ENCODE measurements around the gene CABP5. TPM values are rescaled to one million over a fixed set of nuclear protein-coding genes. Genes with fewer than 3 reads are reported as not detected.

CABP5 gene
- total RNA-seq, 4 donors from 2014 or later = not detected

DNA sequence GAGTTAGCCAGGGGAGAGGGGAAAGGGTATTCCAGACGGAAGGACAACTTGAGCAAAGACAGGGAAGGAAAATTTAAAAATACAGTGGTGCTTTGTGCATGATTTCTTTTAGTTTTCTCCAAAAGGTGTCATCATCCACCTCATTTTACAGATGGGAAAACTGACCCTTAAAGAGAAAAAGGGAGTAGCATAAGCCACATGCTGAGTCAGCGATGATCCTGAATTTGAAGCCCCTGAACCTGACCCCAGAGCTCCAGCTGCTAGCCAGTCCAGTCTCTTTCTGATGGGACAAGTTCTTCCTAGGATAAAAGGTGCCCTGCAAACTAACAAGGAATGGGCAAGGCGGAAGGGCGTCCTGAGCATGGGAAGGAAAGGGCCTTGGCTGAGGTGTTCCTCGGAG, 10.3 kb downstream of the CABP5 start:
- Histone ChIP-seq H3K4me1 (no peaks in the 10 kb centered on the region), H3K27ac (replicated peaks in 1 of 4) (no peak overlapping the region), H3K9me3 (peaks cover 0 to 18% (median 2%) of the 10 kb centered on the region in 4 donors), H3K27me3 (peaks cover 0 to 20% (median 0%) of the 10 kb centered on the region in 4 donors), H3K36me3 (no peaks in the 10 kb centered on the region), H3K4me3 (no peak overlapping the region)
- 73% methylated on average over 5 of the region's 5 CpGs for WGBS
- intact Hi-C loops (cut with DNase I) = no loop called here
- DNase-seq (ENCODE audit: extremely low spot score) = no peak
- TF ChIP-seq, protein P1, sequence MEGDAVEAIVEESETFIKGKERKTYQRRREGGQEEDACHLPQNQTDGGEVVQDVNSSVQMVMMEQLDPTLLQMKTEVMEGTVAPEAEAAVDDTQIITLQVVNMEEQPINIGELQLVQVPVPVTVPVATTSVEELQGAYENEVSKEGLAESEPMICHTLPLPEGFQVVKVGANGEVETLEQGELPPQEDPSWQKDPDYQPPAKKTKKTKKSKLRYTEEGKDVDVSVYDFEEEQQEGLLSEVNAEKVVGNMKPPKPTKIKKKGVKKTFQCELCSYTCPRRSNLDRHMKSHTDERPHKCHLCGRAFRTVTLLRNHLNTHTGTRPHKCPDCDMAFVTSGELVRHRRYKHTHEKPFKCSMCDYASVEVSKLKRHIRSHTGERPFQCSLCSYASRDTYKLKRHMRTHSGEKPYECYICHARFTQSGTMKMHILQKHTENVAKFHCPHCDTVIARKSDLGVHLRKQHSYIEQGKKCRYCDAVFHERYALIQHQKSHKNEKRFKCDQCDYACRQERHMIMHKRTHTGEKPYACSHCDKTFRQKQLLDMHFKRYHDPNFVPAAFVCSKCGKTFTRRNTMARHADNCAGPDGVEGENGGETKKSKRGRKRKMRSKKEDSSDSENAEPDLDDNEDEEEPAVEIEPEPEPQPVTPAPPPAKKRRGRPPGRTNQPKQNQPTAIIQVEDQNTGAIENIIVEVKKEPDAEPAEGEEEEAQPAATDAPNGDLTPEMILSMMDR (IDR thresholded peaks at IDR 0.05) = no peak
- no peak for TF ChIP-seq POLR2A (IDR thresholded peaks at IDR 0.05; ENCODE audit: low read depth)
- no peak for TF ChIP-seq EP300 (IDR thresholded peaks at IDR 0.05)
- no peak for TF ChIP-seq POLR2AphosphoS5 (IDR thresholded peaks at IDR 0.05)

DNA sequence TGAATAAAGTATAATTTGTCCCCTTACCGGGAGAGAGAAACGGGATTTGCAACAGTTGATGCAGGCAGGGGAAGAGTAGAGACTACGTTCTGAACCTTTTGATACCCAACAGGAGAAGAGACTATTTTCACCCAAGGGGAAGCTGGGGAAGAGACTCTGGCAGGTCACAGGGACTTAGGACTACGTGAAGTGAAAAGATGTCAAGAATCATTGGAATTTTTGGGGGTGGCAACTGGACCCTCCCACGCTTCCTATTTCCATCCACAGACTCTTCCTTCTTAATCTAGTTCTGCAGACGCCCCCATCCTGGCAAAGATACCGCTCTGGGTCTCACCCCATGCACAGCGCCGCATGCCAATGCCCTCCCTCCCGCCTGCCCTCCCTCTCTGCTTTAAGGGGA, 13.8 kb downstream of the CABP5 start:
- DNase-seq (ENCODE audit: extremely low spot score) = no peak
- H3K4me3 ChIP-seq = no peak overlapping the region
- intact Hi-C loops (cut with DNase I) = no loop called here
- H3K9me3 ChIP-seq = no peaks in the 10 kb centered on the region
- TF ChIP-seq POLR2A (IDR thresholded peaks at IDR 0.05; ENCODE audit: low read depth) (no peak), POLR2AphosphoS5 (IDR thresholded peaks at IDR 0.05) (no peak), EP300 (IDR thresholded peaks at IDR 0.05) (no peak)
- TF ChIP-seq, protein P1 (IDR thresholded peaks at IDR 0.05) = no peak
- WGBS = 66% methylated on average over 10 of the region's 10 CpGs
- no peaks in the 10 kb centered on the region for H3K4me1 ChIP-seq
- peaks cover 0 to 28% (median 0%) of the 10 kb centered on the region in 4 donors for H3K27me3 ChIP-seq
- H3K36me3 ChIP-seq = no peaks in the 10 kb centered on the region
- no peak overlapping the region for H3K27ac ChIP-seq (replicated peaks in 1 of 4)

DNA sequence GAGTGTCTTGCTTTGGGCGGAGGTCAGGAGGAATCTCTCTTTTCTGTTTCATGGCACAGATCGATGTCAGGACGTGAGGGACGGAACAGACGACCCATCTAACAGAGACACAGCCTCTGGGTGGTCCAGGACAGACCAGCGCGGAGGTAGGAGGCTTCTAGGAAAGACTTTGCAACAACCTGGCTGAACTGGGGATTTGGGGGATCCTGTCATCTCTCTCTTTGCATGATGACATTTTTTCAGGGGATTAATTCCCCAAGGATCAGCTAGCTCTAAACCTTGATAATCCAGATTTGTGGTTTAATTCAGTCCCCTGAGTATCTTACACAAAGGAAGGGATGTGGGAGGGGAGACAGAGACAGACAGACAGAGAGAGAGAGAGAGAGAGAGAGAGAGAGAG, 14.4 kb downstream of the CABP5 start:
- intact Hi-C loops (cut with DNase I) = no loop called here
- H3K27me3 ChIP-seq = peaks cover 0 to 31% (median 0%) of the 10 kb centered on the region in 4 donors
- H3K9me3 ChIP-seq = no peaks in the 10 kb centered on the region
- H3K27ac ChIP-seq (replicated peaks in 1 of 4) = no peak overlapping the region
- H3K4me3 ChIP-seq = no peak overlapping the region
- WGBS = 67% methylated on average over 7 of the region's 7 CpGs
- DNase-seq (ENCODE audit: extremely low spot score) = no peak
- TF ChIP-seq, protein P1 (IDR thresholded peaks at IDR 0.05) = no peak
- TF ChIP-seq EP300 (IDR thresholded peaks at IDR 0.05) (no peak), POLR2A (IDR thresholded peaks at IDR 0.05; ENCODE audit: low read depth) (no peak), POLR2AphosphoS5 (IDR thresholded peaks at IDR 0.05) (no peak)
- no peaks in the 10 kb centered on the region for H3K36me3 ChIP-seq
- H3K4me1 ChIP-seq = no peaks in the 10 kb centered on the region

DNA sequence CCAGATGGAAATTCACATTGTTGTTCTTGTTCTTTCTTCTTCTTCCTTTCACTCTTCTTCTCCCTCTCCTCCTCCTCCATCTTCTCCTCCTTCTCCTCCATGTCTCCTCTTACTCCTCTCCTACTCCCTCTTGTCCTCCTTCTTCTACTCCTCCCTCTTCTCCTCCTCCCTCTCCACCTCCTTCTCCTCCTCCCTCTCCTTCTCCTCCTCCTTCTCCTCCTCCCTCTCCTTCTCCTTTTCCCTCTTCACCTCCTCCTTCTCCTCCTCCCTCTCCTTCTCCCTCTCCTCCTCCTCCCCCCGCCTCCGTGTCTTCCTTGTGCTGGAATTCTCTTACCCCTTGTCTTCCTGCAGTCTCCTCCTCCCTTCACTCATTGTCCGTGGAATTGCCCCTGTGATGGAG, 18.4 kb downstream of the CABP5 start:
- intact Hi-C loops (cut with DNase I) = no loop called here
- H3K27me3 ChIP-seq = peaks cover 0 to 27% (median 0%) of the 10 kb centered on the region in 4 donors
- no peak for DNase-seq (ENCODE audit: extremely low spot score)
- H3K4me1 ChIP-seq = no peaks in the 10 kb centered on the region
- no peak overlapping the region for H3K27ac ChIP-seq (replicated peaks in 1 of 4)
- TF ChIP-seq POLR2AphosphoS5 (IDR thresholded peaks at IDR 0.05) (no peak), EP300 (IDR thresholded peaks at IDR 0.05) (no peak), POLR2A (IDR thresholded peaks at IDR 0.05; ENCODE audit: low read depth) (no peak)
- TF ChIP-seq, protein P1 (IDR thresholded peaks at IDR 0.05) = no peak
- 69% methylated on average over 3 of the region's 3 CpGs for WGBS
- H3K4me3 ChIP-seq = no peak overlapping the region
- no peaks in the 10 kb centered on the region for H3K36me3 ChIP-seq
- no peaks in the 10 kb centered on the region for H3K9me3 ChIP-seq

DNA sequence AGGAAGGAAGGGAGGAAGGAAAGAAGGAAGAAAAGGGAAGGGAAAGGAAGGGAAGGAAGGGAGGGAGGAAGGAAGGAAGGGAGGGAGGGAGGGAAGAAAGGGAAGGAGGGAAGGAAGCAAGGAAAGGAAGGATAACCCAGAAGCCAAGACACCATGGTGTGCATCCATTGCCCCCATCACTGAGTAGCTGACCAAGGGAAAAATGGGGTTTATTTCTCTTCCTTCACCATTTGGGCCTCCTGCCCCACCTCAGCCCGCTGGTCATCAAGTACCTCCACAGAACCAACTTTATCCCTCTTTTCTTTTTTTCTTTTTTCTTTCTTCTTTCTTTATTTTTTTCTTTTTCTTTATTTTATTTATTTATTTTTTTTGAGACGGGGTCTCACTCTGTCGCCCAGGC, 20.4 kb downstream of the CABP5 start:
- 87% methylated on average over 3 of the region's 3 CpGs for WGBS
- no peaks in the 10 kb centered on the region for H3K36me3 ChIP-seq
- TF ChIP-seq POLR2AphosphoS5 (IDR thresholded peaks at IDR 0.05) (no peak), POLR2A (IDR thresholded peaks at IDR 0.05; ENCODE audit: low read depth) (no peak), EP300 (IDR thresholded peaks at IDR 0.05) (no peak)
- TF ChIP-seq, protein P1 (IDR thresholded peaks at IDR 0.05) = no peak
- intact Hi-C loops (cut with DNase I) = no loop called here
- H3K27ac ChIP-seq (replicated peaks in 1 of 4) = no peak overlapping the region
- H3K9me3 ChIP-seq = no peaks in the 10 kb centered on the region
- H3K4me3 ChIP-seq = no peak overlapping the region
- DNase-seq (ENCODE audit: extremely low spot score) = no peak
- H3K4me1 ChIP-seq = no peaks in the 10 kb centered on the region
- peaks cover 0 to 25% (median 1%) of the 10 kb centered on the region in 4 donors for H3K27me3 ChIP-seq

All from esophagus muscularis mucosa (tissue), 4 donors.